Cardiac septum (tissue), 1 donor: ENCODE results near the gene NFIC. TPM values are rescaled to one million over a fixed set of nuclear protein-coding genes. Genes with fewer than 3 reads are reported as not detected.
"Not testable (repeated sequence)": the region's sequence is repeated elsewhere in the genome, so short reads cannot be mapped to it uniquely, and the experiment has no call there.

Experiments used
- DNase-seq: peaks from one replicate; pipeline ENCODE4 v3.0.0-alpha.2; 2020; ENCODE audit warnings: low spot score
- intact Hi-C: fragments of 100-400 bp; cut with DNase I; formaldehyde crosslinking; loops from one replicate; pipeline ENCODE4 v1.14.0; 2022
- total RNA-seq: library from RNA; stranded (reverse); fragmentation: NEBNext Ultra II Directional; extraction: Animal tissue kit (Norgen Biotek cat#: 25700); gene quantifications from one replicate; pipeline ENCODE4 v1.2.1, GENCODE V29; 2021
- donor health status: DM: no; HTN: no; CAD: no.

The NFIC gene
- total RNA-seq, 1 donor from 2014 or later = 178 TPM

GRCh38 chr19:3440082-3440481 is 73.7 kb downstream of the NFIC start:
- intact Hi-C loops = no loop called here
- no peak for DNase-seq

- intact Hi-C loops = no loop called here
- DNase-seq = no peak
Measured at GRCh38 chr19:3441089-3441985, 75.0 kb downstream of the NFIC start.

GRCh38 chr19:3441986-3442329 is 75.6 kb downstream of the NFIC start:
- intact Hi-C loops = no loop called here
- no peak for DNase-seq

- no peak for DNase-seq
- intact Hi-C loops = no loop called here
Measured at GRCh38 chr19:3442487-3443071, 76.2 kb downstream of the NFIC start.

GRCh38 chr19:3443840-3444694 is 77.7 kb downstream of the NFIC start:
- DNase-seq = peak; percentile 90
- intact Hi-C loops = no loop called here

- DNase-seq = no peak
- intact Hi-C loops = no loop called here
Measured at GRCh38 chr19:3444695-3445234, 78.4 kb downstream of the NFIC start.

- DNase-seq, intact Hi-C loops: not testable (repeated sequence)
Measured at GRCh38 chr19:3446657-3447056, 80.3 kb downstream of the NFIC start.

GRCh38 chr19:3448616-3449334 is 82.4 kb downstream of the NFIC start:
- intact Hi-C loops = no loop called here
- DNase-seq = no peak

GRCh38 chr19:3450796-3451411 is 84.5 kb downstream of the NFIC start:
- DNase-seq = peak; percentile 89
- intact Hi-C loops = no loop called here

- DNase-seq = no peak
- intact Hi-C loops = no loop called here
Measured at GRCh38 chr19:3451451-3451866, 85.1 kb downstream of the NFIC start.

GRCh38 chr19:3452171-3452941 is 86.0 kb downstream of the NFIC start:
- no peak for DNase-seq
- intact Hi-C loops = no loop called here

GRCh38 chr19:3452942-3453214 is 86.5 kb downstream of the NFIC start:
- DNase-seq, intact Hi-C loops: not testable (repeated sequence)

- DNase-seq = no peak
- intact Hi-C loops = no loop called here
Measured at GRCh38 chr19:3453840-3454239, 87.5 kb downstream of the NFIC start.

- DNase-seq = no peak
- intact Hi-C loops = no loop called here
Measured at GRCh38 chr19:3454656-3455392, 88.4 kb downstream of the NFIC start.

- intact Hi-C loops = no loop called here
- no peak for DNase-seq
Measured at GRCh38 chr19:3455393-3455955, 89.1 kb downstream of the NFIC start.

GRCh38 chr19:3455960-3456601 is 89.7 kb downstream of the NFIC start:
- no peak for DNase-seq
- intact Hi-C loops = no loop called here

- intact Hi-C loops = no loop called here
- DNase-seq = no peak
Measured at GRCh38 chr19:3456925-3457527, 90.6 kb downstream of the NFIC start.
